Kidney (tissue), 14 donors: ENCODE results near the gene COA1. TPM values are rescaled to one million over a fixed set of nuclear protein-coding genes. Genes with fewer than 3 reads are reported as not detected.

ENCODE experiments used
- DNase-seq, 5 donors: peaks; one replicate each; pipeline ENCODE4 v3.0.0-alpha.2; 2013 to 2020
- FAIRE-seq: peaks from 2 replicates; lab custom pipeline; 2012; peaks lifted over from hg19 to GRCh38; lab: Jason Lieb, UNC
- H3K27ac ChIP-seq, 2 donors: one replicate each; pipeline ENCODE4 v1.7.0; 2013; ENCODE audit warnings: low read depth in 2 of 2, low read length in 2 of 2, inconsistent platforms in 1 of 2
- H3K27me3 ChIP-seq: one replicate; pipeline ENCODE4 v1.7.1; 2013; ENCODE audit warnings: low read length, inconsistent platforms; ENCODE audit not compliant: control insufficient read depth, insufficient read depth
- H3K36me3 ChIP-seq, 3 donors: one replicate each; pipeline versions ENCODE4 v1.7.0 to v1.7.1; 2013; ENCODE audit warnings: low read length in 3 of 3, control low read depth in 1 of 3, inconsistent platforms in 1 of 3; ENCODE audit not compliant: insufficient read depth in 3 of 3, control insufficient read depth in 2 of 3
- H3K4me1 ChIP-seq, 3 donors: one replicate each; pipeline versions ENCODE4 v1.7.0 to v1.7.1; 2013; ENCODE audit warnings: low read length in 3 of 3, inconsistent platforms in 1 of 3, low read depth in 1 of 3; ENCODE audit not compliant: control insufficient read depth in 2 of 3, insufficient read depth in 2 of 3
- H3K4me3 ChIP-seq, 3 donors: one replicate each; pipeline versions ENCODE4 v1.7.0 to v1.8.1; 2013; ENCODE audit warnings: low read length in 3 of 3, control low read depth in 1 of 3, inconsistent platforms in 1 of 3
- H3K9ac ChIP-seq, 3 donors: one replicate each; pipeline versions ENCODE4 v1.7.0 to v1.7.1; 2013; ENCODE audit warnings: low read length in 3 of 3, control low read depth in 1 of 3, inconsistent platforms in 1 of 3
- H3K9me3 ChIP-seq, 3 donors: one replicate each; pipeline versions ENCODE4 v1.7.0 to v1.7.1; 2013; ENCODE audit warnings: low read length in 3 of 3, control low read depth in 1 of 3, inconsistent platforms in 1 of 3; ENCODE audit not compliant: control insufficient read depth in 2 of 3, insufficient read depth in 1 of 3
- intact Hi-C: fragments of 100-400 bp; cut with DNase I; formaldehyde crosslinking; loops from one replicate; pipeline ENCODE4 v1.11.1; 2022
- polyA plus RNA-seq: library from polyadenylated mRNA; stranded (reverse); fragments of 350-450 nt; fragmentation: Illumina TruSeq; extraction: RNeasy Lipid Tissue Mini Kit (QIAGEN cat#74804); gene quantifications from one replicate; pipeline ENCODE4 v1.2.3, GENCODE V29; 2014; ENCODE audit warnings: low read depth, low replicate concordance; ENCODE audit not compliant: insufficient read depth
- total RNA-seq: library from RNA; stranded (reverse); fragmentation: NEBNext Ultra II Directional; extraction: Animal tissue kit (Norgen Biotek cat#: 25700); gene quantifications from one replicate; pipeline ENCODE4 v1.2.1, GENCODE V29; 2021
- TF ChIP-seq, protein P1 (sequence below): IDR thresholded peaks from 3 replicates; pipeline ENCODE4 v1.5.1; 2012; ENCODE audit warnings: mild to moderate bottlenecking, moderate library complexity, borderline replicate concordance; ENCODE audit not compliant: insufficient read depth; ENCODE audit errors: extremely low read depth
- donor health status: control.
- donor health status: control.
- donor health status: control.
- donor health status: control.
- donor health status: control.
- donor health status: DM: yes; HTN: yes; CAD: no.
- donor health status: Normal renal cell carcinoma (clear cell type).

Gene COA1
- total and polyA plus RNA-seq, 2 donors from 2014 or later = 49.6 to 58.9 TPM

DNA sequence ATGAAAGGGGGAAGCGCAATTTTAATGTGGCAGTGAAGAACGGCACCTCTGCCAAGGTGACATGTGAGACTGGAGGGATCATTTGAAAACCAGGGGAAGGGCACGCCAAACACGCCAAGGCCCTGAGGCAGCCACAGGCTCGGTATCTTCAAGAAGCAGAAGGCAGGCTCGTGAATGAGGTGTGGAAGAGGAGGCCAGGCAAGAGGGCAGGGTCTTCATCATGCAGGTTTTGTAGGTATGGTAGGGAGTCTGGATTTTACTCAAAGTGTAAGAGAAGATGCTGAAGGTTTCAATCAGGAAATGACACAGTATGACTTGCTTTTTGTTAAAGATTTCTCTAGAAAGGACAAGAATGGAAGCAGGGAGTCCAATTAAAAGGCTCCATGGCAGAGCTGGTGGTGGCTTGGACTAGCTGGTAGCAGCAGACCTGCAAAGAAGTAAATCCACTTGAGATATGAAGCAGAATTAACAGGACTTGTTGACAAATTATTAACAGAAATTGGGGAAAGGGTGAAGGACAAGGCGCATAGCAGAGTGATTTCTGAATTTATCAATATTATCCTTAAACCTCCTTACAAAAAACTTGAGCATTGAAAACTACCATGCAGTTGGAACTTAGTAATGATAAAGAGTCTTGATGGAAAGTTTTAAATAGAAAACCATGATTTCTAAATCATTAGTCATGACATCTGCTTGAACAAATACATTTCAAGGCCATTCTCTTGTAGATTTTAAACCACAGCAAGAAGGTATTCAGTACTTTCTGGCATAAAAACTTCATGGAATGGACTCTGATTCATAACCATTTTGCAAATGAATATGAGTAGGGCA lies 70.4 kb downstream of the COA1 start:
- peak overlapping the region; percentile 66 to 84 for H3K27ac ChIP-seq
- H3K9me3 ChIP-seq = no peaks in the 10 kb centered on the region
- H3K4me1 ChIP-seq = peaks cover 0 to 22% (median 4%) of the 10 kb centered on the region in 3 donors
- FAIRE-seq (peak; percentile 11), DNase-seq (no peak)
- peak overlapping the region in 1 of 3 donors; percentile 30 for H3K9ac ChIP-seq
- no peaks in the 10 kb centered on the region for H3K36me3 ChIP-seq
- H3K27me3 ChIP-seq = no peaks in the 10 kb centered on the region
- TF ChIP-seq, protein P1, sequence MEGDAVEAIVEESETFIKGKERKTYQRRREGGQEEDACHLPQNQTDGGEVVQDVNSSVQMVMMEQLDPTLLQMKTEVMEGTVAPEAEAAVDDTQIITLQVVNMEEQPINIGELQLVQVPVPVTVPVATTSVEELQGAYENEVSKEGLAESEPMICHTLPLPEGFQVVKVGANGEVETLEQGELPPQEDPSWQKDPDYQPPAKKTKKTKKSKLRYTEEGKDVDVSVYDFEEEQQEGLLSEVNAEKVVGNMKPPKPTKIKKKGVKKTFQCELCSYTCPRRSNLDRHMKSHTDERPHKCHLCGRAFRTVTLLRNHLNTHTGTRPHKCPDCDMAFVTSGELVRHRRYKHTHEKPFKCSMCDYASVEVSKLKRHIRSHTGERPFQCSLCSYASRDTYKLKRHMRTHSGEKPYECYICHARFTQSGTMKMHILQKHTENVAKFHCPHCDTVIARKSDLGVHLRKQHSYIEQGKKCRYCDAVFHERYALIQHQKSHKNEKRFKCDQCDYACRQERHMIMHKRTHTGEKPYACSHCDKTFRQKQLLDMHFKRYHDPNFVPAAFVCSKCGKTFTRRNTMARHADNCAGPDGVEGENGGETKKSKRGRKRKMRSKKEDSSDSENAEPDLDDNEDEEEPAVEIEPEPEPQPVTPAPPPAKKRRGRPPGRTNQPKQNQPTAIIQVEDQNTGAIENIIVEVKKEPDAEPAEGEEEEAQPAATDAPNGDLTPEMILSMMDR = no peak
- H3K4me3 ChIP-seq = no peak overlapping the region
- intact Hi-C loops = no loop called here

DNA sequence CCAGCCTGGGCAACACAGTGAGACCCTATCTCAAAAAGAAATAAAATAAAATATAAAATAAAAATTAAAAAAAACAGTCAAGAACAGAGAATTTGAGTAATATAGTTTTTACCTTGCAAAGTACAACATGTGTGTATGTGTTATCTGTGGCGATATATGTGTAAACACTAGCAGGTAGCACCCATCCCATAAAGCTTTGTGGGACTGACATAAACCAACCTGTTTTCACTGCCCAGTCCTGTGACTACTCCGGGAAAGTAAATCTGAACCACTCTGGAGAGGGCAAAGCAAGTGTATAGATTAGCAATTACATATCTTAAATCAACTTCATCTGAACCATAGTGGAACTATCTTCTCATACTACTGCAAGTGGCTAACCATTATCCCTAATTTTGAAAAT lies 72.3 kb downstream of the COA1 start:
- H3K4me3 ChIP-seq = no peak overlapping the region
- no peaks in the 10 kb centered on the region for H3K9me3 ChIP-seq
- TF ChIP-seq, protein P1 = no peak
- H3K4me1 ChIP-seq = peaks cover 0 to 28% (median 4%) of the 10 kb centered on the region in 3 donors
- DNase-seq (no peak), FAIRE-seq (no peak)
- no peak overlapping the region for H3K9ac ChIP-seq
- no peaks in the 10 kb centered on the region for H3K27me3 ChIP-seq
- intact Hi-C loops = no loop called here
- H3K36me3 ChIP-seq = no peaks in the 10 kb centered on the region
- H3K27ac ChIP-seq = no peak overlapping the region

DNA sequence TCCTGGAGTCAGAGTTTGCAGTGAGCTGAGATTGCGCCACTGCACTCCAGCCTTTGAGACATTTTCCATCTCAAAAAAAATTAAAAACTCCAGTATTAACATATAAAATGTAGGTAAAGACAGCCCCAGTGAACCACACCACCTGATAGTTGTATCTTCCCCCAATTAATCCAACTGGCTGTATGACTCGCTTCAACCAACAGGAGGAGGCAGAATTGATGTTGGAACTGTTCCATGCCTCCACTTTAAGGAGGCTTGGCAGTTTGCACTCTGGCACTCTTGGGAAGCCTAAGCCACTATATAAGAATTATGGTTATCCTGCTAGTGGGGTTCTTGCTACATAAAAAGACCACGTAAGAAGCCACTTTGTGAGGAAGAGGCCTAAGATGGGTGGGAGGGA lies 73.7 kb downstream of the COA1 start:
- FAIRE-seq = no peak
- Histone ChIP-seq H3K4me1 (peaks cover 0 to 37% (median 4%) of the 10 kb centered on the region in 3 donors), H3K27me3 (no peaks in the 10 kb centered on the region)

More for the DNA sequence above, 73.7 kb downstream of the COA1 start:
- Histone ChIP-seq H3K9me3 (no peaks in the 10 kb centered on the region), H3K9ac (no peak overlapping the region), H3K4me3 (no peak overlapping the region), H3K36me3 (no peaks in the 10 kb centered on the region), H3K27ac (no peak overlapping the region)
- TF ChIP-seq, protein P1 = no peak
- no peak for DNase-seq
- intact Hi-C loops = no loop called here
